Keratinocyte (primary cell): ENCODE measurements around the gene KDELR1. TPM values are rescaled to one million over a fixed set of nuclear protein-coding genes. Genes with fewer than 3 reads are reported as not detected.

Experiments
- DNase-seq: peaks from one replicate; pipeline ENCODE4 v3.0.0-alpha.2; 2011; ENCODE audit warnings: low read depth, missing footprints, low spot score
- FAIRE-seq: peaks from 2 replicates; lab custom pipeline; 2011; peaks lifted over from hg19 to GRCh38; lab: Jason Lieb, UNC
- H2AFZ ChIP-seq: 2 replicates; pipeline ENCODE4 v1.6.0; 2012; ENCODE audit warnings: low read length, control low read depth, inconsistent platforms; ENCODE audit not compliant: control insufficient read depth
- H3K27ac ChIP-seq: 2 replicates; pipeline ENCODE4 v1.5.1; 2011; ENCODE audit warnings: low read length; ENCODE audit not compliant: control insufficient read depth, insufficient read depth
- H3K27me3 ChIP-seq: 3 replicates; pipeline ENCODE4 v1.6.0; 2011; ENCODE audit warnings: low read length; ENCODE audit not compliant: control insufficient read depth, insufficient read depth; ENCODE audit errors: extremely low read depth
- H3K36me3 ChIP-seq, 2 experiments: 2 replicates in 1 of 2; 3 replicates in 1 of 2; pipeline ENCODE4 v1.5.1; 2011; ENCODE audit warnings: low read length in 2 of 2, mild to moderate bottlenecking in 1 of 2; ENCODE audit not compliant: control insufficient read depth in 2 of 2, insufficient read depth in 2 of 2; ENCODE audit errors: extremely low read depth in 1 of 2
- H3K4me1 ChIP-seq: 3 replicates; pipeline ENCODE4 v1.5.1; 2011; ENCODE audit warnings: low read length; ENCODE audit not compliant: control insufficient read depth, insufficient read depth; ENCODE audit errors: extremely low read depth
- H3K4me2 ChIP-seq: 3 replicates; pipeline ENCODE4 v1.6.0; 2011; ENCODE audit warnings: low read depth, low read length; ENCODE audit not compliant: control insufficient read depth, insufficient read depth; ENCODE audit errors: extremely low read depth
- H3K4me3 ChIP-seq, 3 experiments: fragments of 200-600 bp in 1 of 3; sonication (generic) in 1 of 3; 2 replicates in 2 of 3; 3 replicates in 1 of 3; pipeline ENCODE4 v1.5.1; 2011 to 2016; ENCODE audit warnings: low read length in 3 of 3, mild to moderate bottlenecking in 3 of 3, control low read depth in 2 of 3, inconsistent platforms in 1 of 3, low read depth in 1 of 3, mixed read lengths in 1 of 3, mixed run types in 1 of 3, moderate library complexity in 1 of 3; ENCODE audit not compliant: control insufficient read depth in 2 of 3, insufficient read depth in 2 of 3; ENCODE audit errors: extremely low read depth in 1 of 3
- H3K79me2 ChIP-seq: 2 replicates; pipeline ENCODE4 v1.6.0; 2012; ENCODE audit warnings: low read length; ENCODE audit not compliant: control insufficient read depth, insufficient read depth
- H3K9ac ChIP-seq: 3 replicates; pipeline ENCODE4 v1.6.0; 2011; ENCODE audit warnings: low read length; ENCODE audit not compliant: control insufficient read depth, insufficient read depth; ENCODE audit errors: extremely low read depth
- H3K9me1 ChIP-seq: 3 replicates; pipeline ENCODE4 v1.6.0; 2011; ENCODE audit warnings: low read length; ENCODE audit not compliant: control insufficient read depth, insufficient read depth; ENCODE audit errors: extremely low read depth
- H3K9me3 ChIP-seq: 2 replicates; pipeline ENCODE4 v1.5.1; 2012; ENCODE audit warnings: low read depth, low read length; ENCODE audit not compliant: control insufficient read depth
- H4K20me1 ChIP-seq: 3 replicates; pipeline ENCODE4 v1.6.0; 2011; ENCODE audit warnings: low read length; ENCODE audit not compliant: control insufficient read depth, insufficient read depth; ENCODE audit errors: extremely low read depth
- CTCF ChIP-seq, 3 experiments: IDR thresholded peaks in 1 of 3; conservative IDR thresholded peaks in 1 of 3; optimal IDR thresholded peaks in 1 of 3; 2 replicates in 2 of 3; 3 replicates in 1 of 3; pipeline versions ENCODE3 to v1.5.1; 2011; ENCODE audit warnings: low read length in 3 of 3, mild to moderate bottlenecking in 3 of 3, moderate library complexity in 2 of 3, control low read depth in 1 of 3, inconsistent platforms in 1 of 3; ENCODE audit not compliant: insufficient read depth in 2 of 3; ENCODE audit errors: extremely low read depth in 1 of 3
- EZH2 ChIP-seq: IDR thresholded peaks from one replicate; pipeline ENCODE4 v1.6.1; 2012; ENCODE audit warnings: inconsistent platforms, mild to moderate bottlenecking, low read length, moderate library complexity
- dilution Hi-C: fragments of 300-500 bp; cut with MboI; formaldehyde crosslinking; loops from one replicate; pipeline ENCODE4 v1.7.0; 2020; ENCODE audit warnings: low sequenced_read_pairs; ENCODE audit not compliant: extremely low pct_ligation_motif_present
- polyA plus RNA-seq, 5 experiments: library from polyadenylated mRNA; depleted of rRNA in 3 of 5; stranded (reverse) in 3 of 5; stranded (forward) in 1 of 5; unstranded in 1 of 5; fragments of >200 nt; gene quantifications; 1 replicate in 1 of 5; 2 replicates in 3 of 5; 3 replicates in 1 of 5; pipeline versions ENCODE4 v1.2.1 to v1.2.3, GENCODE V29; 2011 to 2012; ENCODE audit warnings: missing spikeins in 2 of 5, low read depth in 1 of 5, low replicate concordance in 1 of 5

KDELR1 gene
- polyA plus RNA-seq, 1 donor (not counting 4 experiments of a cell fraction or from before 2014, with no cell fraction given) = 105 TPM

DNA sequence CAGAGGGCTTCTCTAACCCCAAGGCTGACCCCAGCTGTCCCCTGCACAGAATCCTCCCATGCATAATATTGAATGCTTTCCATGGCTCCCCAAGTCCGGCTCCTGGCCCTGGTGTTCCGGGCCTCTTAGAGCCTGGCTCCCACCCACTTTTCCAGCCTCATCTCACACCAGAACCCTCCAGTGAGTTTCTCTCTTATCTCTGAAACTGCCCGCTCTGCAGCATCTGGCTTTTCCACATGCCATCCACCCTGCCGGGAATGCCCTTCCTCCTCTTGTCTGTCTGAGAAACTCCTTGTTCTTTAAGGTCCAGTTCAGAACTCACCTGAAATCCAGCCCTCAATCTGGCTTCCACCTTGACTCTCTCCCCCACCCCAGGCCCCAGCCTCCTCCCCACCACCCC, 20.4 kb downstream of the KDELR1 start:
- Histone ChIP-seq H3K4me1 (no peaks in the 10 kb centered on the region), H3K4me3 (no peak overlapping the region), H2AFZ (no peak overlapping the region), H3K36me3 (no peaks in the 10 kb centered on the region), H3K9ac (no peak overlapping the region), H4K20me1 (no peaks in the 10 kb centered on the region), H3K4me2 (no peak overlapping the region), H3K27me3 (no peaks in the 10 kb centered on the region), H3K9me1 (no peaks in the 10 kb centered on the region), H3K79me2 (no peaks in the 10 kb centered on the region), H3K27ac (no peak overlapping the region), H3K9me3 (no peaks in the 10 kb centered on the region)
- FAIRE-seq (no peak), DNase-seq (no peak)
- no peak for TF ChIP-seq CTCF (optimal IDR thresholded peaks at IDR 0.05 in 1 of 3, IDR thresholded peaks at IDR 0.05 in 1 of 3, conservative IDR thresholded peaks at IDR 0.05 in 1 of 3; ENCODE audit: extremely low read depth in 1 of 3, insufficient read depth in 2 of 3, low read length in 3 of 3)
- TF ChIP-seq EZH2 = no peak
- dilution Hi-C loops = no loop called here

DNA sequence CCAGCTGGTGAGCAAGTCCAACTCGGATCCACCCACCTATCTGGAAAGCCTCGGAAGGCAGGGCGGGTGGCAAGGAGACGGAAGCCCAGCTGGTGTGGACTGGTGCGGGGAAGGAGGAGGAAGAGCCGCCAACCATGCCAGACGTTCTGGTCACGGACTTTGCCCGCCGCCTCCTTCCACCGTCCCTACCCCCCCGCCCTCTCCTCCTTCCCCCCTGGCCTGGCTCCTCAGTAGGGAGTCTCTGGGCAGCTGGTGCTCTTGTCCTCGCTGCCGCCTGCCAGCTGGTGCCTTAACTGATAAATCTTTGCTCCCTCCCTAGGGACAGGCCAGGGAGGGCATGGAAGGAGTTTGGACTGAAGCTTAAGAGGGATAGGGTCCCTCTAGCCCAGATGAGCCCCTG, 22.4 kb downstream of the KDELR1 start:
- H3K9me3 ChIP-seq = no peaks in the 10 kb centered on the region
- no peak overlapping the region for H2AFZ ChIP-seq
- no peaks in the 10 kb centered on the region for H3K27me3 ChIP-seq
- H3K9ac ChIP-seq = no peak overlapping the region
- H3K79me2 ChIP-seq = no peaks in the 10 kb centered on the region
- H4K20me1 ChIP-seq = no peaks in the 10 kb centered on the region
- DNase-seq = no peak
- no peak for FAIRE-seq
- no peak overlapping the region for H3K4me3 ChIP-seq
- dilution Hi-C loops = no loop called here
- no peaks in the 10 kb centered on the region for H3K9me1 ChIP-seq
- no peaks in the 10 kb centered on the region for H3K4me1 ChIP-seq
- H3K27ac ChIP-seq = no peak overlapping the region
- H3K36me3 ChIP-seq = no peaks in the 10 kb centered on the region
- TF ChIP-seq CTCF (optimal IDR thresholded peaks at IDR 0.05 in 1 of 3, IDR thresholded peaks at IDR 0.05 in 1 of 3, conservative IDR thresholded peaks at IDR 0.05 in 1 of 3; ENCODE audit: extremely low read depth in 1 of 3, insufficient read depth in 2 of 3, low read length in 3 of 3) (no peak), EZH2 (no peak)
- H3K4me2 ChIP-seq = no peak overlapping the region
